ENCODE measurements around the gene TECPR2. TPM values are rescaled to one million over a fixed set of nuclear protein-coding genes. Genes with fewer than 3 reads are reported as not detected.

TECPR2 gene
- total and polyA plus RNA-seq, 2 donors = 7.6 to 8.3 TPM

DNA sequence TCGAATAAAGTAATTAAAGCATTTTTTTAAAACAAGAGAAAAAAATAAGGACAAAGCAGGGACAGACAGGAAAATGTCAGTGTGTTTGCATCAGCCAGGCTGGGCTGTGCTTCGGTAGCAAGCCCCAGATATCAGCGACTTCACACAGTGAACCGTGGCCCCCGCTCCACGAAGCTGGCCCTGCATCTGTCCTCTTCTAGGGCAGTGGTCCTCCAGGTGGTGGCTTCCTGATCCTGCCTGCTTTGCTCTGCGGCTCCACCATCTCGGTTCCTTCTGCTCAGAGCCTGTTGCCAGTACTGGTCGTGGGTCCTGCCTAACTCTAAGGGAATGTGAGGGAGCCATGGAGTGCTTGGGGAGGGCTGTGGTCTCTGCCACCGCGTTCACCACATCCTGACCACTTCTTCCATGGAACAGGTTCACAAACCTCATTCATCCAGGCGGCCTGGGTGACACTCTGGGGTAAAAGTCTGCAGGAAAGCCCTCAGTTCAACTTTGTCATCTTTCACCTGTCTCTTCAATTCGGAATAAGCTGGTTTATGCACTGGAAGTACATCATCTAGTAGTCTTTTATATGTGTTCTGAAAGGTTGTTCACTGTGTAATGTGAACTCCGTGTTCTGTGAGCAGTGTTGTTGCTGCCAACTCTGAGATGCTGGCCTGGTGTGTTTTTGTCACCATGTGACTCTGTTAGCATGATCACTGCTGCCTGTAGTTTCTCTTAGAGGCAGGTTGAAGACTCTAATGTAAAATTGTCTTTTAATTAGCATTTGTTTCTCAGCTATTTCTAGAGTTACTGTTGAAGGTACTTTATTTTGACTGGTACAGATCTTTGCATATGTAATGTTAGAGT is 99.0 kb downstream of the TECPR2 start:
- Histone ChIP-seq H3K4me3 (ENCODE audit: low read length in 2 of 2) (no peak overlapping the region), H3K9me3 (ENCODE audit: control insufficient read depth in 2 of 2, insufficient read depth in 1 of 2, low read length in 1 of 2) (no peaks in the 10 kb centered on the region)
- WGBS = 66% methylated on average over 14 of the region's 14 CpGs

DNA sequence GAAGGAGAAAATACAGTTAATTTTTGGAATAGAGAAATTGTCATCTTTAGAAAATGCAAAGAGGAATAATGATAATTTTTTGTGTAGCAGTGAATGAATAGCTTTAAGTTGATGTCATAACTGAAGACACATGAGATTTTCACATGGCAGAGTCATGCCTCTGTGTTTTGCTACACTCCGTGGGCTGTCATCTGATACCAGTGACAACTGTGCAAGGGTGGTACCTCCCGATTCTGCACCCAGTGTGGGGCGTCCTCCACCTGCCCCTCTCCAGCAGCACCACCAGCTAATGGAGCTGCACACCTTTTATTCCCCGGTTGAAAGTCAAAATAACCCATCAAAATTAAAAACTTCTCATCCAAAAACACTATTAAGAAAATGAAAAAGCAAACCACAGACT is 99.7 kb downstream of the TECPR2 start:
- Histone ChIP-seq H3K27ac (ENCODE audit: low read depth in 1 of 2, low read length in 1 of 2) (no peak overlapping the region), H3K36me3 (ENCODE audit: control insufficient read depth in 2 of 2, insufficient read depth in 2 of 2, low read length in 1 of 2) (peaks cover 10 to 34% of the 10 kb centered on the region in 2 donors), H3K27me3 (ENCODE audit: control insufficient read depth in 2 of 2, insufficient read depth in 1 of 2, low read length in 1 of 2) (no peaks in the 10 kb centered on the region), H3K9me3 (ENCODE audit: control insufficient read depth in 2 of 2, insufficient read depth in 1 of 2, low read length in 1 of 2) (no peaks in the 10 kb centered on the region), H3K4me3 (ENCODE audit: low read length in 2 of 2) (no peak overlapping the region), H3K4me1 (ENCODE audit: control insufficient read depth in 2 of 2, insufficient read depth in 2 of 2, low read length in 2 of 2) (peaks cover 0 to 5% of the 10 kb centered on the region in 2 donors)
- DNase-seq (ENCODE audit: low read depth in 6 of 9, low spot score in 9 of 9) = no peak
- WGBS = 93% methylated on average over 4 of the region's 4 CpGs

More for the DNA sequence above, 99.0 kb downstream of the TECPR2 start:
- H3K4me1 ChIP-seq (ENCODE audit: control insufficient read depth in 2 of 2, insufficient read depth in 2 of 2, low read length in 2 of 2) = peaks cover 0 to 5% of the 10 kb centered on the region in 2 donors
- H3K36me3 ChIP-seq (ENCODE audit: control insufficient read depth in 2 of 2, insufficient read depth in 2 of 2, low read length in 1 of 2) = peaks cover 7 to 37% of the 10 kb centered on the region in 2 donors
- no peaks in the 10 kb centered on the region for H3K27me3 ChIP-seq (ENCODE audit: control insufficient read depth in 2 of 2, insufficient read depth in 1 of 2, low read length in 1 of 2)
- DNase-seq (ENCODE audit: low read depth in 6 of 9, low spot score in 9 of 9) = no peak
- no peak overlapping the region for H3K27ac ChIP-seq (ENCODE audit: low read depth in 1 of 2, low read length in 1 of 2)

DNA sequence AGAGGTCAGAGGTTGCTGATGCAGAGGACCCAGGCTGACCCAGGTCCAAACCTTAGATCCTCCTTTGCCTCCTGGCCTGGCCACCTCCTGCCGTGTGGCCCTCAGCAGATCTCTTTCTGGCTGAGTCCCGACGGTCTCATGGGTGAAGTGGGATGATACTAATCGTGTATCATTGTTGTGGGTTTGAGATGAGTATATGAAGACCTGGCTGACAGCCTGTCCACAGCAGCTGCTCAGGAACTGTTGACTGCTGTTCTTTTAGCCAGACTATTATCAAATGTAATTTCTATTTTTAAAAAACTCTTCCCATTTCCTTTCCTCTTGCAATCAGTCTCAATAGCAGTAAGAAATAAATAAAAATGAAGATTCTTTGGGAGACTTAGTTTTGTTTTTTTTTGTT is 101.3 kb downstream of the TECPR2 start:
- DNase-seq (ENCODE audit: low read depth in 6 of 9, low spot score in 9 of 9) = no peak
- Histone ChIP-seq H3K4me1 (ENCODE audit: control insufficient read depth in 2 of 2, insufficient read depth in 2 of 2, low read length in 2 of 2) (peaks cover 0 to 5% of the 10 kb centered on the region in 2 donors), H3K36me3 (ENCODE audit: control insufficient read depth in 2 of 2, insufficient read depth in 2 of 2, low read length in 1 of 2) (peaks cover 6 to 22% of the 10 kb centered on the region in 2 donors), H3K27ac (ENCODE audit: low read depth in 1 of 2, low read length in 1 of 2) (no peak overlapping the region), H3K27me3 (ENCODE audit: control insufficient read depth in 2 of 2, insufficient read depth in 1 of 2, low read length in 1 of 2) (no peaks in the 10 kb centered on the region), H3K4me3 (ENCODE audit: low read length in 2 of 2) (no peak overlapping the region), H3K9me3 (ENCODE audit: control insufficient read depth in 2 of 2, insufficient read depth in 1 of 2, low read length in 1 of 2) (no peaks in the 10 kb centered on the region)
- 99% methylated on average over 4 of the region's 4 CpGs for WGBS

DNA sequence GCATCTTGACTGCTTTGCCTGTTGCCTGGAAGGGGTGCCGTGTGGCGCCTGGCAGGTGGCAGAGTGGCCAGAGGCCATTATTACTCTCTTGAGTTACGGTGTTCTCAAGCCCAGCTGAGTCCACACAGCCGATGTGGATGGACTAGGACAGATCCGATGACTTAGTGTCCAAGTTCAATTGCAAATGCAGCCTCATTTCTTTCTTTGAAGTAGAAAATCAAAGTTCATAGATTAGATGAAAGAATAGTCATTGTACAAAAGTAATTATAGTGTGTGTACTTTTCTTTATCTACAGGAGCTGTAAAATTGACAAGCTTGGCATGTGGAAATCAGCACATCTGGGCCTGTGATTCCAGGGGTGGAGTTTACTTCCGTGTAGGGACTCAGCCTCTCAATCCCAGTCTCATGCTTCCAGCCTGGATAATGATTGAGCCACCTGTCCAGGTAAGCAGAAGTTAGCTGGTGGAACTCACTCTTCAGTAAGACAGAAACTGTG is 102.2 kb downstream of the TECPR2 start:
- Histone ChIP-seq H3K27ac (ENCODE audit: low read depth in 1 of 2, low read length in 1 of 2) (no peak overlapping the region), H3K36me3 (ENCODE audit: control insufficient read depth in 2 of 2, insufficient read depth in 2 of 2, low read length in 1 of 2) (peaks cover 6 to 16% of the 10 kb centered on the region in 2 donors), H3K27me3 (ENCODE audit: control insufficient read depth in 2 of 2, insufficient read depth in 1 of 2, low read length in 1 of 2) (no peaks in the 10 kb centered on the region), H3K4me1 (ENCODE audit: control insufficient read depth in 2 of 2, insufficient read depth in 2 of 2, low read length in 2 of 2) (peaks cover 0 to 5% of the 10 kb centered on the region in 2 donors), H3K4me3 (ENCODE audit: low read length in 2 of 2) (no peak overlapping the region), H3K9me3 (ENCODE audit: control insufficient read depth in 2 of 2, insufficient read depth in 1 of 2, low read length in 1 of 2) (no peaks in the 10 kb centered on the region)
- no peak for DNase-seq (ENCODE audit: low read depth in 6 of 9, low spot score in 9 of 9)
- WGBS = 98% methylated on average over 6 of the region's 6 CpGs

DNA sequence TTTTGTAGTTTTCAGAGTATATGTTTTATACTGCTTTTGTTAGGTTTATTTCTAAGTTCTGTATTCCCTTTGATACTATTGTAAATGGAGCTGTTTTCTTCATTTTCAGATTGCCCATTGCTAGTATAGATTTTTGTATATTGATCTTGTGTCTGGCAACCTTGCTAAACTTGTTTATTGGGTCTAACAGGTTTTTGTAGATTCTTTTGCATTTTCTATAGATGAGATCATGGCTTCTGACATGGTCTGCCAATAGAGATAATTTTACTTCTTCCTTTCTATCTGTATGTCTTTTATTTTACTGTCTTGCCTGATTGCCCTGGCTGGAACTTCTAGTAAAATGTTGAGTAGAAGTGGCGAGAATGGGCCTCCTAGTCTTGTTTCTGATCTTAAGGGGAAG is 106.5 kb downstream of the TECPR2 start:
- Histone ChIP-seq H3K9me3 (ENCODE audit: control insufficient read depth in 2 of 2, insufficient read depth in 1 of 2, low read length in 1 of 2) (no peaks in the 10 kb centered on the region), H3K27ac (ENCODE audit: low read depth in 1 of 2, low read length in 1 of 2) (no peak overlapping the region), H3K4me1 (ENCODE audit: control insufficient read depth in 2 of 2, insufficient read depth in 2 of 2, low read length in 2 of 2) (peaks cover 0 to 9% of the 10 kb centered on the region in 2 donors), H3K36me3 (ENCODE audit: control insufficient read depth in 2 of 2, insufficient read depth in 2 of 2, low read length in 1 of 2) (peaks cover 6 to 18% of the 10 kb centered on the region in 2 donors), H3K4me3 (ENCODE audit: low read length in 2 of 2) (no peak overlapping the region), H3K27me3 (ENCODE audit: control insufficient read depth in 2 of 2, insufficient read depth in 1 of 2, low read length in 1 of 2) (no peaks in the 10 kb centered on the region)
- no peak for DNase-seq (ENCODE audit: low read depth in 6 of 9, low spot score in 9 of 9)
- WGBS = 100% methylated on average over 1 of the region's 1 CpG

DNA sequence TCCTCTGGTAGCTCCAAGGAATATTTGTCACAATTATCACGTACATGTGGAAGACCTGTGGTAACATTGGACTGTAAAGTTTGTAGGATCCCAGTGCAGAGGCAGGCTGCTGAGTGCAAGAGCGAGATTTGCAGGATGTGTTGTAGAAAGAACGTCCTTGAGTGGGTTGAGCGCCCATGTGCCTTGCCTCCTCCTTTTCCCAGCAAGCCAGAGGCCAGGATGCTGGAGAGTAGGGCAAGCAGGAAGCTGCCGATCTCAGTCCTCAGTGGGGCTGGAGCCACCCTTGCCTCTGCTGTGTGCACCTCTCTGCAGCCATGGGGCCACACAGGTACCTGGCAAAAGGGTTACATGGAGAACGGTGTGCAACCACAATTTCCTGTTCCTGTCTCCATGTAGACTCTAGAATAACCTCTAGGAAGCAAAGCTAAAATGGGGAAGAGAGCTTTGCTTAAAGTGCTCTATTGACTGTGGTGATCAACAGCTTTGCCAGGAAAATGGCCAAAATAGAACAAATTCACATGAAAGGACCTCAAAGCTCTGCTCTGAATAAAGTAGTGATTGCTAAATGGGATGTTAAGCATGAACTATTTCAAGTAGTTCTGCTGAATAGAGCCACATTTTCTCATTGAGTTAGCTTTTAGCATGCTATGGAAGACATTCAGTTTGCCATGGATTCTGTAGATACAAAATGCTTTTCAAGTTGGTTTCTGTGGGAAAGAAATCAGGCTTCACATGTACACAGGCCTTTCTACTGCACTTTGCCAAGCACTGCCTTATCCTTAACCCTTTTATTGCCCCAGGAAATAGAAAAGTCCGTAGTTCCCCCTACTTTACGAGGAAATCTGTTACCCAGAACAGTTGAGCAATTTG is 109.4 kb downstream of the TECPR2 start:
- peak in 6 of 9 donors; percentile 4 to 42 (median 19) for DNase-seq (ENCODE audit: low read depth in 6 of 9, low spot score in 9 of 9)
- Histone ChIP-seq H3K9me3 (ENCODE audit: control insufficient read depth in 2 of 2, insufficient read depth in 1 of 2, low read length in 1 of 2) (no peaks in the 10 kb centered on the region), H3K27ac (ENCODE audit: low read depth in 1 of 2, low read length in 1 of 2) (no peak overlapping the region), H3K4me1 (ENCODE audit: control insufficient read depth in 2 of 2, insufficient read depth in 2 of 2, low read length in 2 of 2) (peaks cover 0 to 9% of the 10 kb centered on the region in 2 donors), H3K27me3 (ENCODE audit: control insufficient read depth in 2 of 2, insufficient read depth in 1 of 2, low read length in 1 of 2) (no peaks in the 10 kb centered on the region), H3K4me3 (ENCODE audit: low read length in 2 of 2) (no peak overlapping the region), H3K36me3 (ENCODE audit: control insufficient read depth in 2 of 2, insufficient read depth in 2 of 2, low read length in 1 of 2) (peaks cover 0 to 6% of the 10 kb centered on the region in 2 donors)
- 78% methylated on average over 8 of the region's 8 CpGs for WGBS

DNA sequence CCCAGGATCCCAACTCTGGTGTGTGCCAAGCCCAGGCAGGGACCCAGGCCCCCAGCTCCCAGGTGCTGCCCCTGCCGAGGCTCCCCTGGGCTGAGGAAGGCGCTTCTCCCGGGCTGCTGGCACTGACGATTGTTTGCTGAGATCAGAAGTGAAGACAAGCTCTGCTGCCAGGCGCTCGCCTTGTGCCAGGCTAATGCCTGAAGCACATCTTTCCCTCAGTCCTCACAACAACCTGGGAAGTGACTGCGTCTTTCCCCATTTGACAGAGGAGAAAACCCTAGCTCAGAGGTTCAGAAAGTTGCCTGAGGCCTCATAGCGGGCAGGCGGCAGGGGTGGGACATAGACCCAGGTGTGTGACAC is 110.0 kb downstream of the TECPR2 start:
- Histone ChIP-seq H3K27ac (ENCODE audit: low read depth in 1 of 2, low read length in 1 of 2) (no peak overlapping the region), H3K4me1 (ENCODE audit: control insufficient read depth in 2 of 2, insufficient read depth in 2 of 2, low read length in 2 of 2) (peaks cover 0 to 9% of the 10 kb centered on the region in 2 donors), H3K9me3 (ENCODE audit: control insufficient read depth in 2 of 2, insufficient read depth in 1 of 2, low read length in 1 of 2) (no peaks in the 10 kb centered on the region), H3K27me3 (ENCODE audit: control insufficient read depth in 2 of 2, insufficient read depth in 1 of 2, low read length in 1 of 2) (no peaks in the 10 kb centered on the region), H3K4me3 (ENCODE audit: low read length in 2 of 2) (no peak overlapping the region), H3K36me3 (ENCODE audit: control insufficient read depth in 2 of 2, insufficient read depth in 2 of 2, low read length in 1 of 2) (peaks cover 0 to 6% of the 10 kb centered on the region in 2 donors)
- no peak for DNase-seq (ENCODE audit: low read depth in 6 of 9, low spot score in 9 of 9)
- WGBS = 98% methylated on average over 9 of the region's 9 CpGs

DNA sequence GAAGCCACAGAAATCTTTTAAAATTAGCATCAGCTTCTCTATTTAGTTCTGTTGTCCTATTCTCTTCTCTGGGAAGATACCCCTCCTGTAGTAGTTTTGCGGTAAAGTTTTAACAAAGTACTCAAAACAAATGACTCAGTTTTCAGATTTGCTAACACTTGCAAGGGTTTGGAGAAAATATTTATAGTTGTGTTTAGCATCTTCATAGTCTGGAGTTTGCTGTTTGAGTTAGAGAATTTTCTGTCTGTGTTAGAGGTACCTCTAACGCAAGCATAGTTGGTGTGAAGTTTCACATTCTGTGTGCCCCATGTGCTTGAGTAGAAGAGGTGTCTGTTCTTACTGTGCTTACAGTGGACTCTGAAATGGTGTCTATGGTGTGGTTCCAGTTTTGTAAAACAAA is 110.8 kb downstream of the TECPR2 start:
- H3K27ac ChIP-seq (ENCODE audit: low read depth in 1 of 2, low read length in 1 of 2) = no peak overlapping the region
- H3K9me3 ChIP-seq (ENCODE audit: control insufficient read depth in 2 of 2, insufficient read depth in 1 of 2, low read length in 1 of 2) = no peaks in the 10 kb centered on the region
- WGBS = 99% methylated on average over 2 of the region's 2 CpGs
- H3K4me3 ChIP-seq (ENCODE audit: low read length in 2 of 2) = no peak overlapping the region
- DNase-seq (ENCODE audit: low read depth in 6 of 9, low spot score in 9 of 9) = no peak
- peaks cover 0 to 9% of the 10 kb centered on the region in 2 donors for H3K4me1 ChIP-seq (ENCODE audit: control insufficient read depth in 2 of 2, insufficient read depth in 2 of 2, low read length in 2 of 2)
- peaks cover 0 to 6% of the 10 kb centered on the region in 2 donors for H3K36me3 ChIP-seq (ENCODE audit: control insufficient read depth in 2 of 2, insufficient read depth in 2 of 2, low read length in 1 of 2)
- H3K27me3 ChIP-seq (ENCODE audit: control insufficient read depth in 2 of 2, insufficient read depth in 1 of 2, low read length in 1 of 2) = no peaks in the 10 kb centered on the region

DNA sequence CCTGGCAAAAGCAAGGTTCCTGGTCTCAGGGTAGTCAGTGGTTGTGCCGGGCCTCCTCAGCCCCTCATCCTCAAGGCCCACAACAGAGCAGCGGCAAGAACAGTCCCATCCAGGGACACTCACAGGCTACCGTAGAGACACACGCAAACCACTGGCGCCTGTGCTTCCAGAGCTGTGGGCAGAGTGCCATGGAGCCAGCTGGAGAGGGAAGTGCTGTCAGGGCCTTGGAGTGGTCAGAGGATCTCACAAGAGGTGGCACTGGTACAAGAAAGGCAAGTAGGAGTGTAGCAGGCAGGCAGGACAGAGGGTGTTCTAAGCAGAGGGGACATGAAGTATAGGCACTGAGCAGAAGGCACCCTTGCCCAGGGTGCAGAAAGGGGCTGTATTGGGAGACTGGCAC is 112.2 kb downstream of the TECPR2 start:
- 96% methylated on average over 5 of the region's 5 CpGs for whole genome bisulfite sequencing
- Histone ChIP-seq H3K4me1 (ENCODE audit: control insufficient read depth in 2 of 2, insufficient read depth in 2 of 2, low read length in 2 of 2) (peaks cover 0 to 13% of the 10 kb centered on the region in 2 donors), H3K27ac (ENCODE audit: low read depth in 1 of 2, low read length in 1 of 2) (no peak overlapping the region), H3K27me3 (ENCODE audit: control insufficient read depth in 2 of 2, insufficient read depth in 1 of 2, low read length in 1 of 2) (no peaks in the 10 kb centered on the region), H3K9me3 (ENCODE audit: control insufficient read depth in 2 of 2, insufficient read depth in 1 of 2, low read length in 1 of 2) (no peaks in the 10 kb centered on the region), H3K36me3 (ENCODE audit: control insufficient read depth in 2 of 2, insufficient read depth in 2 of 2, low read length in 1 of 2) (peaks cover 0 to 6% of the 10 kb centered on the region in 2 donors), H3K4me3 (ENCODE audit: low read length in 2 of 2) (no peak overlapping the region)
- DNase-seq (ENCODE audit: low read depth in 6 of 9, low spot score in 9 of 9) = no peak
